ENCODE data around the gene TGM2. TPM values are rescaled to one million over a fixed set of nuclear protein-coding genes. Genes with fewer than 3 reads are reported as not detected.

TGM2 gene
- total RNA-seq, 1 donor from 2014 or later: 0.72 TPM

DNA sequence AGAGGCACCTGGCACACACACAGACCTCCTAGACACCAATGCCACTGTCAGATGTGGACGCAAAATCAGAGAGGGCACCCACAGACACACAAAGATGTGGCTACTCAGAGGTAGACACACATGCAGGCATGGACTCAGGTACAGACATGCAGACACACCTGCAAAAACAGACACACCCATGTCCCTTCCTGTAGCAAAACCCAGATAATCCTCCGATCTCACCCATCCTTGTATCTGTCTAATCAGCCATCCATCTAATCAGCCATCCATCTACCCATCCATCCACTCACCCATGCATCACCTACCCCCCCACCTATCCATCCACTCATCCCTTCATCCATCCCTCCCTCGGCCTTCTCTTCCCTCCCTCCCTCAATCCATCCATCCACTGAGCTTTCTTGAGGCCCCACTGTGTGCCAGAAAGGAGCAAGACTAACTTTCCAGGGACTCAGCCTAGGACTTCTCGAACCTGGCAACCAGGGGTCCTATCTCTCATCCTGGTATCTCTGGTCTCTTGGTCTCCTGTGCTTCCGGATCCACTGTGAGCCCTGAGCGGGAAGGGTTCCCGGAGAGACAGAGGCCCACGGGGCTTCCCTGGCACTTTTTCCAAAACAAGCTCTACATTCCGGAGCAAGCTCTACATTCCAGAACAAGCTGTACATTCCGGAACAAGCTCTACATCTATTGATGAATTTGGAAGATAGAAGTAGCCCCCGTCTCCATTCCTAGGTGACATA, 1.1 kb upstream of the TGM2 start:
- H3K9me3 Mint-ChIP-seq (ENCODE audit: low read depth): no peaks in the 10 kb centered on the region
- DNase-seq (ENCODE audit: low spot score, unreplicated experiment): no peak
- TF ChIP-seq CTCF (IDR thresholded peaks at IDR 0.05; ENCODE audit: unreplicated experiment): no peak
- H3K27me3 Mint-ChIP-seq: peaks cover 9% of the 10 kb centered on the region
- peak overlapping the region; percentile 24 for H3K27ac Mint-ChIP-seq
- peaks cover 5% of the 10 kb centered on the region for H3K4me1 Mint-ChIP-seq (ENCODE audit: low read depth)
- H3K36me3 Mint-ChIP-seq (ENCODE audit: insufficient read depth): no peaks in the 10 kb centered on the region
- H3K4me3 Mint-ChIP-seq (ENCODE audit: low read depth): no peak overlapping the region

DNA sequence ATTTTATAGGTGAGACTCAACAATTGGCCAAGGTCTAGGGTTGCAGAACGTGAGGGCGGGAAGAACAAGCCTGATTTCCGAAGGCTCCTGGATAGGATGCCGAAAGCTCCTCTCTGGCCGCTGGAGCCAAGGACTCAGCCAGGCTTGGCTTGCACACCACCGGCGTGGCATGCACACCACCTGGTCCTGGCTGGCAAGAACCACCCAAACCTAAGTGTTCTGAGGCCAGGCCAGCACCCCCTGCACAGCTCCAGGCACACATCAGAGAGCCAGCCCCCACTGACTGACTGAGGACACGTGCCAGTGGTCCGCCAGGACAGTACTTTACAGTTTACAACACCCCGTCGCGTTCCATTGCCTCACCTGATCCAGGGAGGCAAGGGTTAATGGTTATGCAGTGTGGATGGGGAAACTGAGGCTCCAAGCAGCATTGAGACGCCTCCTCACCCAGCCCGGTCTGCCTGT, 414 bp downstream of the TGM2 start:
- no peak for DNase-seq (ENCODE audit: low spot score, unreplicated experiment)
- peaks cover 9% of the 10 kb centered on the region for H3K27me3 Mint-ChIP-seq
- no peaks in the 10 kb centered on the region for H3K36me3 Mint-ChIP-seq (ENCODE audit: insufficient read depth)
- peaks cover 5% of the 10 kb centered on the region for H3K4me1 Mint-ChIP-seq (ENCODE audit: low read depth)
- peak overlapping the region; percentile 50 for H3K4me3 Mint-ChIP-seq (ENCODE audit: low read depth)
- no peak for TF ChIP-seq CTCF (IDR thresholded peaks at IDR 0.05; ENCODE audit: unreplicated experiment)
- no peak overlapping the region for H3K27ac Mint-ChIP-seq
- no peaks in the 10 kb centered on the region for H3K9me3 Mint-ChIP-seq (ENCODE audit: low read depth)

- no peaks in the 10 kb centered on the region for H3K36me3 Mint-ChIP-seq (ENCODE audit: insufficient read depth)
- peaks cover 9% of the 10 kb centered on the region for H3K27me3 Mint-ChIP-seq
- no peak for TF ChIP-seq CTCF (IDR thresholded peaks at IDR 0.05; ENCODE audit: unreplicated experiment)
- H3K4me3 Mint-ChIP-seq (ENCODE audit: low read depth): no peak overlapping the region
- no peaks in the 10 kb centered on the region for H3K9me3 Mint-ChIP-seq (ENCODE audit: low read depth)
- H3K27ac Mint-ChIP-seq: no peak overlapping the region
- peaks cover 7% of the 10 kb centered on the region for H3K4me1 Mint-ChIP-seq (ENCODE audit: low read depth)
- no peak for DNase-seq (ENCODE audit: low spot score, unreplicated experiment)
Observed at GRCh38 chr20:38164069-38164468, 1.0 kb downstream of the TGM2 start.

DNA sequence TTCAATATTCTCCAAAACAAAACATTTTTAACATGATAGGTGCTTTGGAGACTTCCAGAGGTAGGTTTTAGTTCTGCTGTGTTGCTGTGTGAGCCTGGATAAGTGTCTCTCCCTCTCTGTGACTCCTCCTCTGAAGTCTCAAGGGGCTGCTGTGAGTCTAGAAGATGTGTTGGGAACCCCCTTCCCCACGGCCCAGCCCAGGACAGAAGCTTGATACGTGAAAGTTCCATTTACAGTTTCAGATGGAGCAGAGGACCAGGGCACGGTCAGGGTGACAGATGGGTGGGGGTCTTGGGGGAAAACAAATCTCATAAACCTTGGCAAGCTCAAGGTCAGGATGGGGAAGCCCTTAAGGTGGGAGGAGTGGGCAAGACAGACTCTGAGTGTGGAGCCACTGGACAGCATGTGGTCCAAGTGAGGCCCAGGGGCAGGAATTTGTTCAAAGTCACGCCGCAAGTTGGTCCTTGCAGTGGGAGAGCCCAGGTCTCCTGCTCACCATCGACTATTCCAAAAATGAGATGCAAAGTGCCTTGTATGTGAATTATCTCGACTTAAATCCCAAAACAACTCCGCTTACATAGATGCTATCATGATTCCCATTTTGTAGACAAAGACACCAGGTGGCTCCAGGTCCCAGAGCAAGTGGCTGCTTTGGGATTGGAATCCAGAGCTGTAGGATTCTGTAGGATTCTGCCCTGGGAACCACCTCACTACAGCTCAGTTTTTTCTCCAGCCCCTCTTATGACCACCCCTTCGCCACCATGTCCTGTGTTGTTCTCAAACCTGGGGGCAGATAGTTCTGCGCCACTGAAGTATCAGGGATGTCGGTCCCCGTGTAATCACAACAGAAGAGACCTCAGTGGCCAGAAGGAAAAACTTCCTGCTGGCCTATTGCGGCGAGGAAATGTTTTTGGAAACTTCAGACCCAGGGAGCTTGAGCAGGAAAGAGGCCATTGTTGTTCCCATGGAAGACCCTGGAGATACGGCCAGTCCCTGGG, 1.9 kb downstream of the TGM2 start:
- Mint-ChIP-seq H3K36me3 (ENCODE audit: insufficient read depth) (no peaks in the 10 kb centered on the region), H3K27ac (no peak overlapping the region), H3K4me1 (ENCODE audit: low read depth) (peaks cover 12% of the 10 kb centered on the region), H3K27me3 (peaks cover 9% of the 10 kb centered on the region), H3K9me3 (ENCODE audit: low read depth) (no peaks in the 10 kb centered on the region), H3K4me3 (ENCODE audit: low read depth) (no peak overlapping the region)
- no peak for TF ChIP-seq CTCF (IDR thresholded peaks at IDR 0.05; ENCODE audit: unreplicated experiment)
- DNase-seq (ENCODE audit: low spot score, unreplicated experiment): no peak

- TF ChIP-seq CTCF (IDR thresholded peaks at IDR 0.05; ENCODE audit: unreplicated experiment): no peak
- Mint-ChIP-seq H3K9me3 (ENCODE audit: low read depth) (no peaks in the 10 kb centered on the region), H3K36me3 (ENCODE audit: insufficient read depth) (no peaks in the 10 kb centered on the region), H3K4me1 (ENCODE audit: low read depth) (peaks cover 12% of the 10 kb centered on the region), H3K27me3 (peaks cover 9% of the 10 kb centered on the region), H3K27ac (no peak overlapping the region), H3K4me3 (ENCODE audit: low read depth) (no peak overlapping the region)
- no peak for DNase-seq (ENCODE audit: low spot score, unreplicated experiment)
Observed at GRCh38 chr20:38162149-38162548, 2.9 kb downstream of the TGM2 start.

Measured in progenitor cell of endocrine pancreas (in vitro differentiated cells).